ENCODE measurements around the gene ZNF182.
"Not testable (repeated sequence)": the region's sequence is repeated elsewhere in the genome, so short reads cannot be mapped to it uniquely, and the experiment has no call there.

Gene ZNF182

GRCh38 chrX:47956016-47956415 lies 47.8 kb downstream of the ZNF182 start:
- H3K4me3 ChIP-seq (ENCODE audit: low read depth, low read length) = no peak overlapping the region
- no peak for TF ChIP-seq CTCF (IDR thresholded peaks at IDR 0.05; ENCODE audit: low read depth, low read length, missing control alignments)
- DNase-seq (ENCODE audit: low read depth) = no peak
- in situ Hi-C loops (cut with HindIII; ENCODE audit: low sequenced_read_pairs) = no loop called here

- in situ Hi-C loops (cut with HindIII; ENCODE audit: low sequenced_read_pairs); H3K4me3 ChIP-seq (ENCODE audit: low read depth, low read length); DNase-seq (ENCODE audit: low read depth): not testable (repeated sequence)
Observed at GRCh38 chrX:47955295-47955694, 48.5 kb downstream of the ZNF182 start.

GRCh38 chrX:47941423-47941822 lies 62.4 kb downstream of the ZNF182 start:
- in situ Hi-C loops (cut with HindIII; ENCODE audit: low sequenced_read_pairs) = no loop called here
- TF ChIP-seq CTCF (IDR thresholded peaks at IDR 0.05; ENCODE audit: low read depth, low read length, missing control alignments) = no peak
- no peak for DNase-seq (ENCODE audit: low read depth)
- H3K4me3 ChIP-seq (ENCODE audit: low read depth, low read length) = no peak overlapping the region

- TF ChIP-seq CTCF (IDR thresholded peaks at IDR 0.05; ENCODE audit: low read depth, low read length, missing control alignments) = no peak
- no peak for DNase-seq (ENCODE audit: low read depth)
- no peak overlapping the region for H3K4me3 ChIP-seq (ENCODE audit: low read depth, low read length)
- in situ Hi-C loops (cut with HindIII; ENCODE audit: low sequenced_read_pairs) = no loop called here
Observed at GRCh38 chrX:47940448-47940847, 63.3 kb downstream of the ZNF182 start.

- DNase-seq (ENCODE audit: low read depth) = no peak
- in situ Hi-C loops (cut with HindIII; ENCODE audit: low sequenced_read_pairs) = no loop called here
- H3K4me3 ChIP-seq (ENCODE audit: low read depth, low read length) = no peak overlapping the region
- TF ChIP-seq CTCF (IDR thresholded peaks at IDR 0.05; ENCODE audit: low read depth, low read length, missing control alignments) = no peak
Observed at GRCh38 chrX:47936940-47937317, 66.9 kb downstream of the ZNF182 start.

GRCh38 chrX:47936224-47936939 lies 67.4 kb downstream of the ZNF182 start:
- no peak overlapping the region for H3K4me3 ChIP-seq (ENCODE audit: low read depth, low read length)
- DNase-seq (ENCODE audit: low read depth) = no peak
- in situ Hi-C loops (cut with HindIII; ENCODE audit: low sequenced_read_pairs) = no loop called here
- TF ChIP-seq CTCF (IDR thresholded peaks at IDR 0.05; ENCODE audit: low read depth, low read length, missing control alignments) = no peak

GRCh38 chrX:47933946-47934345 lies 69.8 kb downstream of the ZNF182 start:
- no peak for DNase-seq (ENCODE audit: low read depth)
- in situ Hi-C loops (cut with HindIII; ENCODE audit: low sequenced_read_pairs) = no loop called here
- H3K4me3 ChIP-seq (ENCODE audit: low read depth, low read length) = no peak overlapping the region
- TF ChIP-seq CTCF (IDR thresholded peaks at IDR 0.05; ENCODE audit: low read depth, low read length, missing control alignments) = no peak

GRCh38 chrX:47931970-47932369 lies 71.8 kb downstream of the ZNF182 start:
- in situ Hi-C loops (cut with HindIII; ENCODE audit: low sequenced_read_pairs); DNase-seq (ENCODE audit: low read depth); H3K4me3 ChIP-seq (ENCODE audit: low read depth, low read length): not testable (repeated sequence)
